ENCODE measurements around the gene FAHD1.

The FAHD1 gene

DNA sequence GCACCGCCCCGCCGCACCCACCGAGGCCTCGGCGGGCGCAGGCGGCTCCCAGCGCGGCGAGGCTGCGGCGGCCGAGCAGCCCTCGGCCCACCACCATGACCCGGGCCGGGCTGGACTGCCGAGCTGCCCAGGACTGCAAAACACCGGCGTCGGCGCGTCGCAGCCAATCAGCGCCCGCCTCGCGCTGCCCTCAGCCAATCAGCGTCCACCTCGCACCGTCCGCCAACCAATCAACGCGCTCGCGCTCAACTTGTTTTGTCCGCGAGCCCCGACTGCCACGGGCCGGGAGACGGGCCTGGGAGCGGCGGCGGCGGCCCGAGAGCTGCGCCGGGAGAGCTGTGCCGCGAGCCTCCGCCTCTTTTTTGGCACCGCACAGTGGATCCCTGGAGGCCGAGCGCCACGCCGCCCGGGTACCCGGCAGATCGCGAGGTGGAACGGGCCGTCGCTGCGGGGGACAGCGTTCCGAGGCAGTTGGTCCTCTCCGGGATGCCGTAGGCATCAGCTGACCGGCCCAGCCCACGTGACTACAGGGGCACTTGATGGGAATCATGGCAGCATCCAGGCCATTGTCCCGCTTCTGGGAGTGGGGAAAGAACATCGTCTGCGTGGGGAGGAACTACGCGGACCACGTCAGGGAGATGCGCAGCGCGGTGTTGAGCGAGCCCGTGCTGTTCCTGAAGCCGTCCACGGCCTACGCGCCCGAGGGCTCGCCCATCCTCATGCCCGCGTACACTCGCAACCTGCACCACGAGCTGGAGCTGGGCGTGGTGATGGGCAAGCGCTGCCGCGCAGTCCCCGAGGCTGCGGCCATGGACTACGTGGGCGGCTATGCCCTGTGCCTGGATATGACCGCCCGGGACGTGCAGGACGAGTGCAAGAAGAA lies at the start of gene FAHD1, which contains the start of gene HAGH:
TSS of gene FAHD1 (plus strand) at position 516 of the 883 bp plus-strand sequence. CDS start at position 549, 33 bp downstream.
TSS of gene HAGH (minus strand) at position 135 of the 883 bp plus-strand sequence. CDS start at position 97, 38 bp downstream.
- H3K4me3 ChIP-seq (ENCODE audit: low read length): peak within 1 kb of the TSS; percentile 100
- H3K4me1 ChIP-seq (ENCODE audit: control insufficient read depth, insufficient read depth, low read length): peaks cover 16% of the 10 kb centered on the region
- H3K36me3 ChIP-seq (ENCODE audit: control insufficient read depth, insufficient read depth, low read length): peaks cover 6% of the 10 kb centered on the region
- peak within 1 kb of the TSS; percentile 80 for H3K27ac ChIP-seq (ENCODE audit: low read depth, low read length)
- H3K9ac ChIP-seq (ENCODE audit: low read length): peak within 1 kb of the TSS; percentile 91
- H3K27me3 ChIP-seq (ENCODE audit: control insufficient read depth, insufficient read depth, low read length): no peaks in the 10 kb centered on the region

DNA sequence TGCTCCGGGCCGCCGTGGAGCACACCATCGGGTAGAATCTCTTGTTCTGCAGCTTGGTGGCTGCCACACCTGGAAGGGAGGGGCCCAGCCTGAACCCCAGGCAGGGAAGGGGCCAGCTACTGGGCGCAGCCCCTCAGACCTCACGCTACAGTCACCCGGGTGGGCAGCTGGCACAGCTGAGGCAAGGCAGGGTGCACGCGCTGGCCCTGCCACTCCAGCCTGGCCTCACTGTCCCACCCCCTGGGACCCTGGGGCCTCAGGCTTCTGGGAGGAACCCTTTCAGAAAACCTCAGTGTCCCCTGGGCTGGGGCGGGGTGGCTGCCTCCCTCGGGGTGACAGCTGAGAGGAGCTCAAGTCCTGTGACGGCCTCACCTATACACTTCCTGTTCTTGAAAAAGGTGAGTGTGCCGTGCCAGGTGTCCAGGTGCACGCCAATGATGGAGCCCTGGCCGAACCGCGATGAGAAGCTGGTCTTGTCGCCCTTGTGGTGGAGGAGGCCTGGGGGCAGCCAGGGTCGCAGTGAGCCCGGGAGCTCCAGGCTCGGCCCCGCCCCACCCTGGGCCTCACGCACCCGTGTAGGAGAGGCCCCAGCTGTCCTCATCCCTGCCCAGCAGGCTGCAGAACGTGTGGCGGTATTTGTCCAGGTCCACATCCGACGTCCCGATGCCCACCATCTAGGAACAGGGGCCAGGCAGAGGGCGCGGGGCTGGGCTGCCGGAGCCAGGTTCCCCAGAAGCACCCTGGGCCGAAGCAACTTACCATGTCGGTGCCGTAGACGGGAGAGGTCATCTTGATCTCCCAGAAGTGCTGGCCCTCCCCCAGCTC lies 49.4 kb upstream of the FAHD1 start:
- Histone ChIP-seq H3K27ac (ENCODE audit: low read depth, low read length) (no peak overlapping the region), H3K36me3 (ENCODE audit: control insufficient read depth, insufficient read depth, low read length) (peaks cover 21% of the 10 kb centered on the region), H3K4me3 (ENCODE audit: low read length) (no peak overlapping the region), H3K9ac (ENCODE audit: low read length) (no peak overlapping the region), H3K4me1 (ENCODE audit: control insufficient read depth, insufficient read depth, low read length) (peaks cover 14% of the 10 kb centered on the region), H3K27me3 (ENCODE audit: control insufficient read depth, insufficient read depth, low read length) (no peaks in the 10 kb centered on the region)

DNA sequence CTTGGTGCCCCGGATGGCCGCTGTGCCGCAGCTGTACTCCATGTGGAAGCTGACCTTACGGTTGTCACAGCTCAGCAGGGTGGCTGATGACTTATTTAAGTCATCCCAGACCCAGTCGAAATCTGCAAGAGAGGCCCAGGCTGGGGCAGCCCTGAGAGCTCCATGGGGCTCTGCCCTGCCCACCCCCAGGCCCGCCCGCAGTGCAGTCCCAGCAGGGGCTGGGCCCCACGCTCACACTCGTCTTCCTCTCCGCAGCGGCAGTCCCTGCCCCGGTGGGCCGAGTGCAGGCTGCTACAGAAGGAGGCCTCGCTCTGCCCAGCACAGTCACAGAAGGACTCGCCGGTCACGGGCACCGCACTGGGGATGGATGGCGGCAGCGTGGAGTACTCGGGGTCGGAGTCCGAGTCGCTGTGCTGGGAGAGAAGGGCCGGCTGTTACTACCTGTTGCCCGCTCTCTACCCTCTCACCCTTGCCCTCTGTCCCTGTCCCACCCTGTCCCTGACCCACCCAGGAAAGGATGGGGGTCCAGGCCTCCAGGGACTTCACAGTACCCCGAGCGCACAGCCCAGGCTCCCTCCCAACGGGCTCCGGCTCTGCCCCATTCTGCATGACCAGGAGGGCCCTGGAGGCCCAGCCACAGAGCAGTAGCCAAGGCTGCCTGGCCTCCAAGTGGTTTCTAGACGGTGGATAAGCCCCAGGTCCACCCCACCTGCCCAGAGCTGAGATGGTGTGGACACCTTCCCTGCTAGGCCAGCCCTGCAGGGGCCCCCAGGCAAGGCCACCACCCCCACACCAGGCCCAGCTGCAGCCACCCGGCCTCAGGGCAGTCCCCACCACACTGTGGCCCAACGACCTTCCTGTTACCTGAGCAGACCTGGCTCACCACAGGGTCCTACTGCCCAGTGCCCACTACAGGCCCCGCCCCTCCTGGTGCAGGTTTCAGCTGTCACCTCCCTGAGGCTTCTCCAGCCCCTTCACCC lies 48.5 kb upstream of the FAHD1 start:
- peaks cover 21% of the 10 kb centered on the region for H3K36me3 ChIP-seq (ENCODE audit: control insufficient read depth, insufficient read depth, low read length)
- H3K4me1 ChIP-seq (ENCODE audit: control insufficient read depth, insufficient read depth, low read length): peaks cover 14% of the 10 kb centered on the region
- no peaks in the 10 kb centered on the region for H3K27me3 ChIP-seq (ENCODE audit: control insufficient read depth, insufficient read depth, low read length)
- no peak overlapping the region for H3K9ac ChIP-seq (ENCODE audit: low read length)
- H3K4me3 ChIP-seq (ENCODE audit: low read length): no peak overlapping the region
- no peak overlapping the region for H3K27ac ChIP-seq (ENCODE audit: low read depth, low read length)

DNA sequence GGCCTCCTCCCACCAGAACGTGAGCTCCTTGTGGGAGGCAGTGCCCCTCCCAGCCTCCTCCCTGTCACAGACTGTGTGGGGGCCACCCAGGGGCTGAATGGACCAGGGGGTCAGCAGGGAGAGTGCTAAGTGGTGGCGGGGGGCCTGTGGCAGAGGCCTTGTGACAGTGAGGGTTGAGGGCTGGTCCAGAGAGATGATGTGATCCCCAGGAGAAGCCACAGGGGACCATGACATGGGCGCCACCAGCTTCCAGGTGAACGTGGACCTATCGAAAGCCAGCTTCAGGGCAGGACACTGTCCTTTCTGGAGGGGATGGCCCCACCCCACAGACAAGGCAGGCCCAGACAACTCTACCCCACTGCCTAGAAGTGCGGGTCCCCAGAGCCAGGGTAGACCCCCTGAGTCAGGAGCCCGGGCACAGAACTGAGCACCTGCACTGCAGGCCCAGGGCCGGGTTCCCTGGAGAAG lies 47.7 kb upstream of the FAHD1 start:
- Histone ChIP-seq H3K36me3 (ENCODE audit: control insufficient read depth, insufficient read depth, low read length) (peaks cover 21% of the 10 kb centered on the region), H3K27ac (ENCODE audit: low read depth, low read length) (no peak overlapping the region), H3K4me3 (ENCODE audit: low read length) (no peak overlapping the region), H3K9ac (ENCODE audit: low read length) (no peak overlapping the region), H3K27me3 (ENCODE audit: control insufficient read depth, insufficient read depth, low read length) (no peaks in the 10 kb centered on the region), H3K4me1 (ENCODE audit: control insufficient read depth, insufficient read depth, low read length) (peaks cover 11% of the 10 kb centered on the region)

DNA sequence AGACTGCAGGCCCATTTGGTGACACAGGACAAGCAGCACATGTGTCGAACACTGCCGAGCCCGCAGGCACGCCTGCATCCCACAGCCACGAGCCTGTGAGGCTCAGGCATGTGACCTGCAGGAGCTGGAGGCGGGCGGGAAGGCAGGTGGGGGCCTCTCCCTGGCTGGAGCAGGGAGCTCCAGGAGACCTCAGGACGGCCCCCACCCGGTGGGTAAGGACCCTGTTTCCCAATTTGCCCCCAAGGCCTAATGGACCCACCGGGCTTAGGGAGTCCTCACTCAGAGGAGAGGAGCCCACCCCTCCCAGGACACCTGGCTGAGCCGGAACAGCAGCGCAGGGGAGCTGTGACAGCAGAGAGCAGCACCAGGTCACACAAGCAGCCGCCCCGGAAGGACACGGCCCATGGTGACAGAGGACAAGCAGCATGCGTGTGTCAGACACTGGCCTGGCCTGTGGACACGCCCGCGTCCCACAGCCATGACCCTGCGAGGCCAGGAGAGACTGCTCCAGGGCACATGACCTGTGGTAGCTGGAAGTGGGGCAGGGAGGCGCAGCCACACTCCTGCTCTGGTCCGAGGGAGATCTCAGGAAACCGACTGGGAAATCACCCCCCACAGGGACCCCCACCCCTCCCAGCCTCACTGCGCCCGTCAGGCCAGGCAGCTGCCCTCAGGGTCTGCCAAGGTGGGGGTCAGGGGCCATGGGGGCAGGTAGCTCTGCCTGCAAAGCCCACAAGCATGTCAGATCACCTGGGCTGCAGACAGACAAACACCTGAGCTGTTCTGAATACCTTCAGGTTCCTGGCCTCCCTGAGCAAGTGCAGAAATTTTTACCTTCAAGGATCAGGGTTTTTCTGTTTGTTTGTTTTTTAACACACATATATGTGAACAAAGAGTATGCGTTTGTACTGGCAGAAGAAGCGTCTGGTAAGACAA lies 47.0 kb upstream of the FAHD1 start:
- H3K4me1 ChIP-seq (ENCODE audit: control insufficient read depth, insufficient read depth, low read length): peaks cover 10% of the 10 kb centered on the region
- peaks cover 21% of the 10 kb centered on the region for H3K36me3 ChIP-seq (ENCODE audit: control insufficient read depth, insufficient read depth, low read length)
- no peak overlapping the region for H3K27ac ChIP-seq (ENCODE audit: low read depth, low read length)
- H3K9ac ChIP-seq (ENCODE audit: low read length): no peak overlapping the region
- no peaks in the 10 kb centered on the region for H3K27me3 ChIP-seq (ENCODE audit: control insufficient read depth, insufficient read depth, low read length)
- no peak overlapping the region for H3K4me3 ChIP-seq (ENCODE audit: low read length)

DNA sequence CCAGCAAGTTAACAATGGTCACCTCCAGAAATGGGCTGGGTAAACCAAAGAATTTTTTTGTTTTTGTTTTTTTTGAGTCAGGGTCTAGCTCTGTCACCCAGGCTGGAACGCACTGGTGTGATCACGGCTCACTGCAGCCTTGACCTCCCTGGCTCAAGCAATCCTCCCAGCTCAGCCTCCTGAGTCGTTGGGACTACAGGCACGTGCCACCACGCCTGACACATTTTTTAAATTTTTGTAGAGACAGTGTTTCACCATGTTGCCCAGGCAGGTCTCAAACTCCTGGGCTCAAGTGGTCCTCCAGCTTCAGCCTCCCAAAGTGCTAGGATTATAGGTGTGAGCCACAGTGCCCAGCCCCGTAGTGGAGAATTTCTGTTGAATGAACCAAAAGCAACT lies 46.3 kb upstream of the FAHD1 start:
- Histone ChIP-seq H3K27me3 (ENCODE audit: control insufficient read depth, insufficient read depth, low read length) (no peaks in the 10 kb centered on the region), H3K9ac (ENCODE audit: low read length) (no peak overlapping the region), H3K4me3 (ENCODE audit: low read length) (no peak overlapping the region), H3K27ac (ENCODE audit: low read depth, low read length) (no peak overlapping the region), H3K4me1 (ENCODE audit: control insufficient read depth, insufficient read depth, low read length) (peaks cover 12% of the 10 kb centered on the region), H3K36me3 (ENCODE audit: control insufficient read depth, insufficient read depth, low read length) (peaks cover 20% of the 10 kb centered on the region)

DNA sequence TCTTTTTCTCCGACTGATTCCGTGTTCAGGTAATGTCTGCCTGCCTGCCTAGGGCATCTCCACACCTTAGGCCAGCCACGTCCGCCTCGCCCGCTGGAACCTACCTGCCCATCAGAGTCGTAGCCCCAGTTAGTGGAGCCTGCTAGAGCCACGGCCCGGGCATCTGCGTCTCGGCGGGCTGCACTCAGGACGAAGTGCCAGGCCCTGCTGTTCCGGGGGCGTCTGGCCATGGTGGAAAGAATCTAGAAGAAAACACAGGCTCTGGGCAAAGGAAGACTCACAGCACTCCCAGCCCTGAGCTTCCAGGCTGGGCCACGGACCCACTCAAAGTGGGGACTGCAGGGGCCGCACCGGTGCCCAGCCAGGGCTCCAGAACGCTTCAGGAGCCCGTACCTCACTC lies 45.8 kb upstream of the FAHD1 start:
- H3K4me1 ChIP-seq (ENCODE audit: control insufficient read depth, insufficient read depth, low read length): peaks cover 12% of the 10 kb centered on the region
- no peaks in the 10 kb centered on the region for H3K27me3 ChIP-seq (ENCODE audit: control insufficient read depth, insufficient read depth, low read length)
- peak overlapping the region; percentile 59 for H3K9ac ChIP-seq (ENCODE audit: low read length)
- peak overlapping the region; percentile 88 for H3K4me3 ChIP-seq (ENCODE audit: low read length)
- H3K27ac ChIP-seq (ENCODE audit: low read depth, low read length): no peak overlapping the region
- H3K36me3 ChIP-seq (ENCODE audit: control insufficient read depth, insufficient read depth, low read length): peaks cover 16% of the 10 kb centered on the region

DNA sequence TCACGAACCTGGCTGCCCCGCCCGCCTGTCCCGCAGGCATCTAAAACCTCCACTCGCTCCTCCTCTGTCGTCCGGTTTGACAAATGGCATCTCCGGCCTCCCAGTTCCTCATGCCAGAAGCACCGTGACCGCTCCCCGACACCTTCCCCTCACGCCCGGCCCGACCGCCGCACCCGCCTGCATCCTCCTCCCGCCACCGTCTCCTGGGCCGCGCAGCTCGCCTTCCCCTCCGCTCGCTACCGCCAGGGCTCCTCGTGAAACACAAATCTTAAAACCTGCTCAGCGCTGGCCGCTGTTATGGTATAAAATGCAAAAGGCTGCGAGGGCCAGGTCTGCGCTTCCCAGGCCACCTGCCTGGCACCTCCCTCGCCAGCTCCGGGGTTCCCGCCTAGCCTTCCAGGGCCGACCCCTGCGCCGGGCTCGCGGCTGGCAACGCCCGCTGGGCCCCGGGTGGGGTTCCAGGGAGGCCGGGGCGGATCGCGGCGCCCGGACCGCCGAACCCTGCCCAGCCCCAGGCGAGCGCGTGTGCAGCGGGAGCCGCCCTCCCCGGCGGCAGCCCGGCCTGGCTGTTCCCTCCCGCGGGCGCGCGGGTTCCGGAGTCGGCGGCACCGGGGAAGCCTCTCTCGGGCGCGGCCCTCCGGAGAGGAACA lies 45.1 kb upstream of the FAHD1 start:
- Histone ChIP-seq H3K4me3 (ENCODE audit: low read length) (peak overlapping the region; percentile 88), H3K4me1 (ENCODE audit: control insufficient read depth, insufficient read depth, low read length) (peaks cover 12% of the 10 kb centered on the region), H3K27me3 (ENCODE audit: control insufficient read depth, insufficient read depth, low read length) (no peaks in the 10 kb centered on the region), H3K36me3 (ENCODE audit: control insufficient read depth, insufficient read depth, low read length) (peaks cover 16% of the 10 kb centered on the region), H3K27ac (ENCODE audit: low read depth, low read length) (peak overlapping the region; percentile 80), H3K9ac (ENCODE audit: low read length) (peak overlapping the region; percentile 59)

DNA sequence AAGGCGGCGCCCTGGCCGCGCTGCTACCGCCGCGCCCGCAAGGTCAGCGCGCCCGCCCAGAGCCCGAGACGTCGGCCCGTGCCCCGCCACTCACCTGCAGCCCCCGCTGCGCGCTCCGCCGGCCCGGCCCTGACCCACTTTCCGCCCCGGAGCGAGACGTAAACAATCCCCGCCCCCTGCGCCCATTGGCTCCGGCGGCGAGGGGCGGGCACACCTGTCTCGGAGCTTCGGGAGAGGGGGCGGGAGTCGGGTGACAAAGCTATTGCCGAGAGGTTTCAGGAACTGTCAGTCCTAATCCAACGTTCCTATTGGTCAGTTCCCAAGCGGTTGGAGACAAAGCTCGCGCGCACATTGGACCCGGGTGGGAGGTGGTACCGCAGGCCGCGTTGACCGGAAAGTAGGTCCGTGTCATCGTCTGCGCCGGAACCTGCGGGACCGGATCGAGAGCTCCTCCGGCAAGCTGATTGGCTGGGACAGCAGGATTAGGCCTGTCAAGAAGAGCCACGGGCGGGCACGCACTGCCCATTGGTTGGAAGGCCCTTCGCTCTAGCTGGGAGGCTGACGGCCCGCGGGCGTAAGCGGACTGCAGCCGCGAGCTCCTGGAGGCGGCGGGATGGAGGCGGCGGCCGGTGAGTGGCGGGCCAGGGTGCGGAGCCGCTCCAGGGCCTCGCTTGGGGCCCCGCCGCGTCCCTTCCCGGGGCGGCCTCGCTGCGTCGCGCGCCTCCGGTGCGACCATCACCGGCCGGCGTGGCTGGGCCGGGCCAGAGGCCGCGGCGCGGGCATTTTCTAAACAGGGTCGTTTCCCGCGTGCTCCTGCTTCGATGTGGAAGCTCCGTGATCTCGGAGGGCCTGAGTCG lies 44.4 kb upstream of the FAHD1 start, which contains the start of the genes NUBP2 and SPSB3:
TSS of gene NUBP2 (plus strand) at position 553 of the 857 bp plus-strand sequence. CDS start at position 614, 61 bp downstream.
TSS of gene SPSB3 (minus strand) at position 164 of the 857 bp plus-strand sequence. CDS start 1,088 bp downstream, outside the sequence.
- Histone ChIP-seq H3K9ac (ENCODE audit: low read length) (peak within 1 kb of the TSS; percentile 62), H3K27ac (ENCODE audit: low read depth, low read length) (peak within 1 kb of the TSS; percentile 80), H3K27me3 (ENCODE audit: control insufficient read depth, insufficient read depth, low read length) (no peaks in the 10 kb centered on the region), H3K36me3 (ENCODE audit: control insufficient read depth, insufficient read depth, low read length) (peaks cover 14% of the 10 kb centered on the region), H3K4me3 (ENCODE audit: low read length) (peak within 1 kb of the TSS; percentile 93), H3K4me1 (ENCODE audit: control insufficient read depth, insufficient read depth, low read length) (peaks cover 12% of the 10 kb centered on the region)

Measured in rectal smooth muscle tissue (tissue), 1 donor.